Measurements from ENCODE around the gene PTGER4.
A peak's percentile ranks its signal among the peaks of the same experiment; 100 is the strongest.
"Not testable (repeated sequence)": the region's sequence is repeated elsewhere in the genome, so short reads cannot be mapped to it uniquely, and the experiment has no call there.

Gene PTGER4

GRCh38 chr5:40679913-40680681, at the start of gene PTGER4:
TSS of gene PTGER4 (plus strand) at chr5:40679915. CDS start at chr5:40680994, 1,079 bp downstream.
- DNase-seq (ENCODE audit: low spot score): peak; percentile 39

DNA sequence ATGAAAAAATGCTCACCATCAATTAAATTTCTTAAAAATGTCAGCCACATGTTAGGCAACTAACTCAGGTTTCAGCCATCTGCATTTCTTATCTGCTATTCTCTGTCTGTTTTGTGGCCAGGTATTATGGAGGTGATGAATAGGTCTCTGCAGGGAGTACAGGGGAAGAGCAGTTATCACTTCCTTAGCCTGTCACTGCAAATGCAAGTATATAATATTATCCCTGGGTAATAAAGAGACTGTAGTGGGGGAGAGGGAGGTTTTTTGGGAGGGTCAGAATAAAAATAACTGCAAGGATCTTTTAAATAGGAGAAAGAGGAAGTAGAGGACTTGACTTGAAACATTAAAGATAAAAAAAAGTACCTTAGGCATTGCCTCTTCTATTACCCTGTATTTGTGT, 49.6 kb upstream of the PTGER4 start:
- DNase-seq (ENCODE audit: low spot score): no peak

GRCh38 chr5:40631236-40631635, 48.5 kb upstream of the PTGER4 start:
- DNase-seq (ENCODE audit: low spot score): no peak

- DNase-seq (ENCODE audit: low spot score): no peak
These were observed 45.6 kb upstream of the PTGER4 start for GRCh38 chr5:40634154-40634553.

DNA sequence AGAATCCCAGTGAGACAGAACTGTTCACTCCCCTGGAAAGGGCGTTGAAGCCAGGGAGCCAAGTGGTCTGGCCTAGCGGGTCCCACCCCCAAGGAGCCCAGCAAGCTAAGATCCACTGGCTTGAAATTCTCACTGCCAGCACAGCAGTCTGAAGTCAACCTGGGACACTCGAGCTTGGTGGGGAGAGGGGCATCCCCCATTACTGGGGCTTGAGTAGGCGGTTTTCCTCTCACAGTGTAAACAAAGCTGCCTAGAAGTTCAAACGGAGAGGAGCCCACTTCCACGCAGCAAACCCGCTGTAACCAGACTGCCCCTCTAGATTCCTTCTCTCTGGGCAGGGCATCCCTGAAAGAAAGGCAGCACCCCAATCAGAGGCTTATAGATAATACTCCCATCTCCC, 45.1 kb upstream of the PTGER4 start:
- no peak for DNase-seq (ENCODE audit: low spot score)

DNA sequence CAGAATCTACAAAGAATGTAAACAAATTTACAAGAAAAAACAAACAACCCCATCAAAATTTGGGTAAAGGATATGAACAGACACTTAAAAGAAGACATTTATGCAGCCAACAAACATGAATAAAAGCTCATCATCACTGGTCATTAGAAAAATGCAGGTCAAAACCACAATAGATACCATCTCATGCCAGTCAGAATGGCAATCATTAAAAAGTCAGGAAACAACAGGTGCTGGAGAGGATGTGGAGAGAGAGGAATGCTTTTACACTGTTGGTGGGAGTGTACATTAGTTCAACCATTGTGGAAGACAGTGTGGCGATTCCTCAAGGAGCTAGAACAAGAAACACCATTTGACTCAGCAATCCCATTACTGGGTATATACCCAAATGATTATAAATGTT, 40.2 kb upstream of the PTGER4 start:
- not testable (repeated sequence) for DNase-seq (ENCODE audit: low spot score)

DNA sequence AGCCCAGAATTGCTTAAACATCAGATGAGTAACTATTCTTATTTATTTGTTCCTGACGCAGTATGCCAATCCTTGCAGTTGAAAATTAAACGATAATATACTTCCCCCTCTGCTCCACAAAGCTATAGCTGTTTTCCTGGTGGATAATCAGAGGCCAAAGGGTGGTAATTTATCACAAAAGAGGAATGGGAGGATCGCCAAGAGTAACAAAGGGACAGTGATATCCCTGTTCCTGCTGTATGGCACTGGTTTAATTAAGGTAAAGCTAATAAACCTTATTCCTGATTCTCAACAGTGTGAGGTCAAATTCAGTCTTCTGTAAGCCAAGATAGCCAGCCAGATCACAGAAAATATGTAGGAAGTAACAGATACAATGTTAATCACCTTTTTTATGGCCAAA, 33.4 kb upstream of the PTGER4 start:
- DNase-seq (ENCODE audit: low spot score): no peak

DNA sequence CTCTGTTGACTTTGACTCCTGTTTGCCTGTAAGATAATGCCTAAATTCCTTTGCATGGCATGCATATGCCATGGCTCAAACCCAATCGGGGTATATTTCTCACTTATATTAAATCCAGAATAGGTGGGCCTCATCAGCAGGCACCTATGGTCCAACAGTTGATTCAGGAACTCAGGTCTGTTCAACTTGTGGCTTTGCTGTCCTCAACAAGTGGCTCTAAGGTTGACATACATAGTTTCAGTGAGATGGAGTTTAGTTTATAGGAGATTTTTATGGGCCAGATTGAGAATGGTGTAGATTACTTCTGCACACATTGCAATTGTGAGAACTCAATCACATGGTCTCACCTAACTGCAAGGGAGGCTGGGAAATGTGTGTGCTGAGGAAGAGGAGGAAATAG, 31.6 kb upstream of the PTGER4 start:
- no peak for DNase-seq (ENCODE audit: low spot score)

DNA sequence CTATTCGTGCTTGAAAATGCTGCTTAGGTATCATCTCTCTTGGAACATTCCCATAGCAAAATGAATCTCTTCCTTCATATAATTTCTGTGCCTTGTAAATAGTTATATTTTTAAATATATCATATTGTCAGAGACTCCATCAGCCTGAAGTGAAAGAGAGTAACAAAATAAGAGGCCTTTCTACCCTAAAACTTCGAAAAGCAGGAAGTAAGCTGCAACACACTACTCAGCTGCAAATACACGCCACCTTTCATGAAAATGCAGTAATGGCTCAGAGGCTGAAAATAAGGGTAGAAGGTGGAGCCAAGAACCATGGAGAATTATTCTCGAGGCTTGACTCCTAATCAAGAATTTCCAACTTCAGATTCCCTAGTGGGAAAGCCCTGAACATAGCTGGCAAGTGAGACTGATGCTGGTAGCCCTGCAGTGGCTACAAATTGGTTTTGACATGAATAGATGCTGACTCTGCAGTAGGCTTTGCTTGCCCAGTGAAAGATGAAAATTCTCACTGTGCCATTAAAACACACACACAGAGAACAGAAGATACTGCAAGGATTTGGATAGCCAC, 30.2 kb upstream of the PTGER4 start:
- peak; percentile 36 for DNase-seq (ENCODE audit: low spot score)

GRCh38 chr5:40651201-40651600, 28.5 kb upstream of the PTGER4 start:
- DNase-seq (ENCODE audit: low spot score): no peak

DNA sequence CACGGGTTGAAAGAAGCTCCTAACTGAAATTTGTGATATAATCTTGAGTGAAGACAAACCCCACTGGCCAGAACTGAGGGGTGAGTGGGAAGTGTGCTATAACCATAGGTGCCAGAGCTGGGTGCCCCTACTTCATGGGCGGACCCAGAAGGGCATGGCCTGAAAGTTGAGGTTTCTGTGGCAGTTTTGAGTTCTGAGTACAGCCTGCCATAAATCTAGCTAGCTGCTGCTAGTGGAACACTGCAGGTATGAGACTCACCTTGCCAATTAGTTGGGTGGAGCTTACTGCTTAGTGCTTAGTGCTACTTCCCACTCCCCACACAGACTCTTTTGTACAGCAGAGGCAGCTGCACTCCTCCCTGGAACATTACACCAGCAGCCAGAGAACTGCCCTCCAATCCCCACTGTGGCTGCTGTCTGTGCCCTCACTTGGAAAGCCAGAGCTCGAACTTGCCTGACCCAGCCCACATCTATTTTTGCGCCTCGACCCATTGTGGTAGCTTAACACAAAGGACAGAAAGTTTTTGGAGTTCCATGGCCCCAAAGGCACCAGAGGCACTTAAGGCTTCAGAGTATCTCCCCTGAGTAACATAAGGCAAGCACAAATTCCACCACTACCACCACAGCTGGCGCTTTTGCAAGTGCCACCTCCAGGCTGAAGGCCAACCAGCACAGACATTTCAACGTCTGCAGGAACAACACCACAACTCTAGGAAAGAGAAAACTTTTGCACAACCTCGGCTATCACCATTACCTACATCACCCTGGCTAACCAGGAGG, 27.1 kb upstream of the PTGER4 start:
- peak; percentile 18 for DNase-seq (ENCODE audit: low spot score)

DNA sequence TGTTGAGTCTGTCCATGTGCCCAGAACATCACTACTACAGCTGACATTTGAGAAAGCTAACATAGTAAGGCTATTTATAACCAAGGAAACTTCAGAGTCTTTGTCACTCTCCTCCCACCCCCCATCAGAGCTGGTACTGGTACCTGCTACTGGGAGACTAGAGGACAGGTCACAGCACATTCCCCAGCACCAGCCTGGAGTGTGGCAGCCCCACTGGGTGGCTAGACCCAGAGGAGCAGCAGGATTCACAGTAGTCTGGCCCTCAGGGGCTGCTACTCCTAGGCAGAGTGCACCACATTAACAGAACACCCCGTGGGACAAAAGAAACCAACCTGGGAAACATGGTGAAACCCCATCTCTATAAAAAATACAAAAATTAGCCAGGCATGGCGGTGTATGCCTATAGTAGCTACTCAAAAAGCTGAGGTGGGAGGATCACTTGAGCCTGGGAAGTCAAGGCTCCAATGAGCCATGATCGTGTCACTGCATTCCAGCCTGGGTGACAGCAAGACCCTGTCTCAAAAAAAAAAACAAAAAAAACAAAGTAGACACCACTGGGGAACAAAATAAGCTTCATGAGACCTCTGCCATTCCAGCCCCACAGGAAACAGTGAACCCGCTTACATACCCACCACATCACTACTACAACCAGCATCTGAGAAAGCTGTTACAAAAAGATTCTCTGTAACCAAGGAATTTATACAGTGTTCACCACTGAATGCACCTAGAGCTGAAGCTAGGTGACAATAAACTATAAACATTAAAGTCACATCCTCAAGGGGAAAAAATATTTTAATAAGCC, 26.3 kb upstream of the PTGER4 start:
- no peak for DNase-seq (ENCODE audit: low spot score)

DNA sequence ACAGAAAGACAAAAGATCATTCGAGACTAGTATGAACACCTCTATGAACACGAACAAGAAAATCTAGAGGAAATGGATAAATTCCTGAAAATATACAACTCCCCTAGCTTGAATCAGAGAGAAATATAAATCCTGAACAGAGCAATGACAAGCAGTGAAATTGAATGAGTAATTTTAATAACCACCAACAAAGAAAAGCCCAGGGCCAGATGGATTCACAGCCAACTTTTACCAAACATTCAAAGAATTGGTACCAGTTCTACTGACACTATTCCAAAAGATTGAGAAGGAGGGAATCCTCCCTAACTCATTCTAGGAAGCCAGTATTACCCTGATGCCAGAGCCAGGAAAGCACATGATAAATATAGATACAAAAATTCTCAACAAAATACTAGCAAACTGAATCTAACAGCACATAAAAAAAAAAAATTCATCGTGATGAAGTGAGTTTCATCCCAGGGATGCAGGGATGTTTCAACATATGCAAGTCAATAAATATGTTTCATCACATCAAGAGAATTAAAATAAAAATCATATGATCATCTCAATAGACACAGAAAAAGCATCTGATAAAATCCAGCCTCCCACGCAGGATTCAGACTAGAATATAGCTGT, 25.2 kb upstream of the PTGER4 start:
- no peak for DNase-seq (ENCODE audit: low spot score)

DNA sequence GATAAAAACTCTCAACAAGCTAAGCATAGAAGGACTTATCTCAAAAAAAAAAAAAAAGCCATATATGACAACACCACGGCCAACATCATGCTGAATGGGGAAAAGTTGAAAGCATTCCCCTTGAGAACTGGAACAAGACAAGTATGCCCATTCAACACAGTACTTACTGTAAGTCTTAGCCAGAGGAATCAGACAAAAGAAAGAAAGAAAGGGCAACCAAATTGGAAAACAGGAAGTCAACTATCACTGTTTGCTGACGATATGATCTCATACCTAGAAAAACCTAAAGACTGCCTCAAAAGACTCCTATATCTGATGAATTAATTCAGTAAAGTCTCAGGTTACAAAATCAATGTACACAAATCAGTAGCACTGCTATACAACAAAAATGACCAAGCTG, 24.6 kb upstream of the PTGER4 start:
- no peak for DNase-seq (ENCODE audit: low spot score)

DNA sequence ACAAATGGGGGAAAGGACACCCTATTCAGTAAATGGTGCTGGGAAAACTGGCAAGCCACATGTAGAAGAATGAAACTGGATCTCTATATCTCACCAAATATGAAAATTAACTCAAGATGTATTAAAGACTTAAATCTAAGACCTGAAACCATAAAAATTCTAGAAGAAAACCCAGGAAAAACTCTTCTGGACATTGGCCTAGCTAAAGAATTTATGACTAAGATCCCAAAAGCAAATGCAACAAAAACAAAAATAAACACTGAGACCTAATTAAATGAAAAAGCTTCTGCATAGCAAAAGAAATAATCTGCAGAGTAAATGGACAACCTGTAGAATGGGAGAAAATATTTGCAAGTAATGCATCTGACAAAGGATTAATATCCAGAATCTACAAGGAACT, 23.6 kb upstream of the PTGER4 start:
- DNase-seq (ENCODE audit: low spot score): not testable (repeated sequence)

DNA sequence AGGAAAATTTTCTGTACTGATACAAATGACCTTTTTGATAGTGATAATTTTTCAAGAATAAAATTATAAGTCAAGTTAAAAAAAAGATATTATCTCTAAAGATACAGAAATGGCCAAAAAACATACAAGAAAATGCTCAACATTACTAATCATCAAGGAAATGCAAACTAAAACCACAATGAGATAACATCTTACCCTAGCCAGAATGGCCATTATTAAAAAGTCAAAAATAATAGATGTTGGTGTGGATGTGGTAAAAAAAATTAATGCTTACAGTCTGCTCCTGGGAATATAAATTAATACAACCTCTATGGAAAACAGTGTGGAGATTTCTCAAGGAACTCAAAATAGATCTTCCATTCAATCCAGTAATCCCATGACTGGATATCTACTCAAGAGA, 22.9 kb upstream of the PTGER4 start:
- DNase-seq (ENCODE audit: low spot score): no peak

GRCh38 chr5:40660751-40661150, 19.0 kb upstream of the PTGER4 start:
- DNase-seq (ENCODE audit: low spot score): no peak

DNA sequence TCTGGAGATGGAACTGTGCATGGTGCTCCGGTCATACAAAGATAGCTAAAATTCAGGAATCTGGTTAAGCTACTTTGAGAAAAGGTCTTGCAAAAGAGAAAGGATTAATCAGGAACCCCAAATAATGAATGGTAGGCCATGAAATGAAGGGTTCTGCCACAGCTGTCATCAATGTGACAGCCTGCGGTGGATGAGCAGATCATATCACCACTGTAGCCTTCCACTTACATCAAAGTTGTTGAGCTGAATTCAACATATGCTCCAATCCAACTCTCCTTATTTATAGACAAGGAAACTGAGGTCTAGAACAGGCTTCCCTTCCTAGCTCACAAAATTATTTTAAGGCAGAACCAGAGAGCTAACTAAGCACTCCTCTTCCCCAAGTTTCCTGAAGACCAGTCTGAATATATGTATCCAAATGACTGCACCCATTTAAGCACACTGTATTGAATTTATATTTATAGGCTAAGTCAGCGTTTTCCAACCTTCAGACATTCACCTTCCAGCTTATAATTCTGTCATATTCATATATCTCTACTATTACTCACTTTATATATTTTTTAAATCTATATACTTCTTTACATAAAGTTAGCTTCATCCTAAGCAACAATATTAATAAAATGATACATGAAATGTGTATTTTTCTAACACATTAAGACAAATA, 13.9 kb upstream of the PTGER4 start:
- DNase-seq (ENCODE audit: low spot score): no peak

GRCh38 chr5:40666657-40667056, 13.1 kb upstream of the PTGER4 start:
- DNase-seq (ENCODE audit: low spot score): no peak

DNA sequence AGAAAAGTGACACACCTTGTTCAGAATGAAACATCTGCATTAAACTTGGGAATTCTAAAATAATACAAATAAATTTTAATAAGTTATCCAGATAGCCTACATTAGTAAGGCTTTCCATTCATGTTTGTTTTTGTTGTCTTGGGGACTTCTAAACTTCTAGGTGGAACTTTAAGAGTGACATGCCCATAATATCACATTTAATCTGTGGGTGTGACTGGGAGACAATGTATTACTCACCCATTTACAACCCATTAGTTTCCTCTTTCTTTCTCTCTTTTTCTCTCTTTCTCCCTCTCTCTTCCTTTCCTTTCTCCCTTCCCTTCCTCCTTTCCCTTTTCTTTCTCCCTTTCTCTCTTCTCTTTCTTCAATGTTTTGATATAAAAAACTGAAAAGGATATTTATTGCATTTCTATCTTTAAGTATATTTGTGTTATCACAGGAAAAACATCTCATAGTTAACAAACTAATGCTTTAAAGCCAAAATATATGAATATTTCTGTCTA, 12.5 kb upstream of the PTGER4 start:
- no peak for DNase-seq (ENCODE audit: low spot score)
